ENCODE measurements around the gene PALLD.

DNA sequence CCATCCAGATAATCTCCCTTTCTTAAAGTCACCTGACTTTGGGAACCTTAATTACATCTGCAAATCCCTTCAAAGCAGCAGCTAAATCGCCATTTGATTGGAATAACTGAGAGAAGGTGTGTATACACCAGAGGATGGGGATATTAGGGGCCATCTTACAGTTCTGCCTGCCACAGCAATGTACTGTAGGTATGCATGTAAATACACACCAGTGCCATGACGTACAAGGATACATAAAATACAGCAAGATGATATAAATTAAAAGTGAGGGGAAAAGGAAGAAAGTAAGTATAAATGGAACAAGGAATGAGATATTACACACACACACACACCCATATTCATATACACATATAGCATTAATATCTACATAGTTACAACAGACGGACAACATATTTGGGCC is 432.0 kb downstream of the PALLD start:
- TF ChIP-seq, protein P1, sequence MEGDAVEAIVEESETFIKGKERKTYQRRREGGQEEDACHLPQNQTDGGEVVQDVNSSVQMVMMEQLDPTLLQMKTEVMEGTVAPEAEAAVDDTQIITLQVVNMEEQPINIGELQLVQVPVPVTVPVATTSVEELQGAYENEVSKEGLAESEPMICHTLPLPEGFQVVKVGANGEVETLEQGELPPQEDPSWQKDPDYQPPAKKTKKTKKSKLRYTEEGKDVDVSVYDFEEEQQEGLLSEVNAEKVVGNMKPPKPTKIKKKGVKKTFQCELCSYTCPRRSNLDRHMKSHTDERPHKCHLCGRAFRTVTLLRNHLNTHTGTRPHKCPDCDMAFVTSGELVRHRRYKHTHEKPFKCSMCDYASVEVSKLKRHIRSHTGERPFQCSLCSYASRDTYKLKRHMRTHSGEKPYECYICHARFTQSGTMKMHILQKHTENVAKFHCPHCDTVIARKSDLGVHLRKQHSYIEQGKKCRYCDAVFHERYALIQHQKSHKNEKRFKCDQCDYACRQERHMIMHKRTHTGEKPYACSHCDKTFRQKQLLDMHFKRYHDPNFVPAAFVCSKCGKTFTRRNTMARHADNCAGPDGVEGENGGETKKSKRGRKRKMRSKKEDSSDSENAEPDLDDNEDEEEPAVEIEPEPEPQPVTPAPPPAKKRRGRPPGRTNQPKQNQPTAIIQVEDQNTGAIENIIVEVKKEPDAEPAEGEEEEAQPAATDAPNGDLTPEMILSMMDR (IDR thresholded peaks at IDR 0.05) = no peak
- TF ChIP-seq SIN3A (IDR thresholded peaks at IDR 0.05; ENCODE audit: borderline replicate concordance, insufficient read depth, low read depth, low read length) (no peak), POLR2AphosphoS5 (IDR thresholded peaks at IDR 0.05; ENCODE audit: low read depth, low read length) (no peak)
- TF ChIP-seq, protein P2, sequence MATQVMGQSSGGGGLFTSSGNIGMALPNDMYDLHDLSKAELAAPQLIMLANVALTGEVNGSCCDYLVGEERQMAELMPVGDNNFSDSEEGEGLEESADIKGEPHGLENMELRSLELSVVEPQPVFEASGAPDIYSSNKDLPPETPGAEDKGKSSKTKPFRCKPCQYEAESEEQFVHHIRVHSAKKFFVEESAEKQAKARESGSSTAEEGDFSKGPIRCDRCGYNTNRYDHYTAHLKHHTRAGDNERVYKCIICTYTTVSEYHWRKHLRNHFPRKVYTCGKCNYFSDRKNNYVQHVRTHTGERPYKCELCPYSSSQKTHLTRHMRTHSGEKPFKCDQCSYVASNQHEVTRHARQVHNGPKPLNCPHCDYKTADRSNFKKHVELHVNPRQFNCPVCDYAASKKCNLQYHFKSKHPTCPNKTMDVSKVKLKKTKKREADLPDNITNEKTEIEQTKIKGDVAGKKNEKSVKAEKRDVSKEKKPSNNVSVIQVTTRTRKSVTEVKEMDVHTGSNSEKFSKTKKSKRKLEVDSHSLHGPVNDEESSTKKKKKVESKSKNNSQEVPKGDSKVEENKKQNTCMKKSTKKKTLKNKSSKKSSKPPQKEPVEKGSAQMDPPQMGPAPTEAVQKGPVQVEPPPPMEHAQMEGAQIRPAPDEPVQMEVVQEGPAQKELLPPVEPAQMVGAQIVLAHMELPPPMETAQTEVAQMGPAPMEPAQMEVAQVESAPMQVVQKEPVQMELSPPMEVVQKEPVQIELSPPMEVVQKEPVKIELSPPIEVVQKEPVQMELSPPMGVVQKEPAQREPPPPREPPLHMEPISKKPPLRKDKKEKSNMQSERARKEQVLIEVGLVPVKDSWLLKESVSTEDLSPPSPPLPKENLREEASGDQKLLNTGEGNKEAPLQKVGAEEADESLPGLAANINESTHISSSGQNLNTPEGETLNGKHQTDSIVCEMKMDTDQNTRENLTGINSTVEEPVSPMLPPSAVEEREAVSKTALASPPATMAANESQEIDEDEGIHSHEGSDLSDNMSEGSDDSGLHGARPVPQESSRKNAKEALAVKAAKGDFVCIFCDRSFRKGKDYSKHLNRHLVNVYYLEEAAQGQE (IDR thresholded peaks at IDR 0.05; ENCODE audit: insufficient read depth in 1 of 2, low read depth in 2 of 2, low read length in 1 of 2) = no peak

Data from Panc1 (cell line).